SW 1271 (cell line): ENCODE measurements around the gene NAXD.
"Not testable (repeated sequence)": the region's sequence is repeated elsewhere in the genome, so short reads cannot be mapped to it uniquely, and the experiment has no call there.

Source experiments
- DNase-seq, 2 experiments: peaks; one replicate each; lab custom pipeline; 2025; lab: John Stamatoyannopoulos, UW

NAXD gene

DNA sequence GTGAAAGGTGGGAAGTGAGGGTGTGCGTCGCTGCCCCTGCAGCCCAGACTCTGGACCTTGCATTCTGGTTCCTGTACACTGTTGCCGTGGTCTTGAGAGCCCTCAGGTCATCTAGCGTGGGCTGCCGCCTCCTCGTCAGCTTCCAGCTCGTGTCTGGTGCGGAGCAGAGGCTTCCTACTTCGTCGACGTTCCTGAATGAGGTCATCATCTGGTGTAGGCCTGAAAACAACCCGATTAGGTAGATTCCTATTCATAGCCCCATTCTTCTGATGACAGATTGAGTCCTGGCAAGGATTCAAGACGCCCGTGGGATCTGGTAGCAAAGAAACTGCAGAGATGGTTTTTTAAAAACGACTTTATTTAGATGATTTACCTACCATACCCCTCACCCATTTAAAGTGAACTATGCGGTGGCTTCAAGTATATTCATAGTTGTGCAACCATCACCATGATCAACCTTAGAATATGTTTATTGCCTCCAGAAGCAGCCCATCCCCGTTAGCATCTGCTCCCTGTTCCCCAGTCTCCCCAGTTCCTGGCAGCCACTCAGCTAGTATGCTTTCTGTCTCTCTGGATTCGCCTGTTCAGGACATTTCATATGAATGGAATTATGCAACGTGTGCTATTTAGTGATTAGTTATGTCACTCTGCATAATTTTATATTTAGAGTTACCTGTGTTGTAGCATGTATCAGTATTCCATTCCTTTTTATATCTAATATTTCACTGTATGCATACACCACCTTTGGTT lies 13.8 kb downstream of the NAXD start:
- DNase-seq = no peak

DNA sequence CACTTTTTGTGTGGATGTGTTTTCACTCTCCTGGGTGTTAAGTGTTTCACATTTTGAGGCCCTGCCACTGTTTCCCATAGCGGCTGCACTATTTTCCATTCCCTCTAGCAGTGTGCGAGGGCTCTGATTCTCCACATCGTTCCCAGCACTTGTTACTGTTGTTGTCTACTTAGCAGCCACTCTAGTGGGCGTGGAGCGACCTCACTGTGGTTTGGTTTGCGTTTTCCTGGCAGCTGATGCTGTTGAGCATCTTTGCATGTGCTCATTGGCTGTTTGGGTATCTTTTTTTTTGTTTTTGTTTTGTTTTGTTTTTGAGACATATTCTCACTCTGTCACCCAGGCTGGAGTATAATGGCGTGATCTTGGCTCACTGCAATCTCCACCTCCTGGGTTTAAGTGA lies 14.4 kb downstream of the NAXD start:
- no peak for DNase-seq

DNA sequence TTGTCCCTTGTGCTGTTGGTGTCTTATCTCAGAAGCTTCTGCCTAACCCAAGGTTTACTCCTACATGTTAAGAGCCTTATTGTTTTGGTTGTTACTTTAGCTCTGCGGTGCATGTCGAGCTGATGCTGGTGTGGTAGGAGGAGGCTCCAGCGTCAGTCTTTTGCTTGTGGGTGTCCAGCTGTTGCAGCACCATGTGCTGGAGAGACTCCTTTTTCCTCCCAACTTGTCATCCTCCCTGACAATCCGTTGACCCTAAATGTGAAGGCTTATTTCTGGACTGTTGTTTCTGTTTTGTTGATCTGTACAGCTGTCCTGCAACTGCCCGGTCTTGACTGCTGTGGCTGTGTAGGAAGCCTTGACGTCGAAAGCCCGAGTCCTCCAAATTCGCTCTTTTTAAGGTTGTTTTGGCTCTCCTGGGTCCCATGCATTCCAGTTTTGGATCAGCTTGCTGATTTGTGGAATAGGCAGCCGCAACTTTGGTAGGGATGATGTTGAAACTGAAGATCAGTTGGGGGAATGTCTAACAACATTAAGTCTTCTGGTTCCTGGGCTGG lies 15.3 kb downstream of the NAXD start:
- no peak for DNase-seq

DNA sequence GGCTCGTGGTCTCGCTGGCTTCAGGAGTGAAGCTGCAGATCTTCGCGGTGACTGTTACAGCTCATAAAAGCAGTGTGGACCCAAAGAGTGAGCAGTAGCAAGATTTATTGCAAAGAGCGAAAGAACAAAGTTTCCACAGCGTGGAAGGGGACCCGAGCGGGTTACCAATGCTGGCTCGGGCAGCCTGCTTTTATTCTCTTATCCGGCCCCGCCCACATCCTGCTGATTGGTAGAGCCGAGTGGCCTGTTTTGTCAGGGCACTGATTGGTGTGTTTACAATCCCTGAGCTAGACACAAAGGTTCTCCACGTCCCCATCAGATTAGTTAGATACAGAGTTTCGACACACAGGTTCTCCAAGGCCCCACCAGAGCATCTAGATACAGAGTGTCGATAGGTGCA lies 16.9 kb downstream of the NAXD start:
- DNase-seq = not testable (repeated sequence)

DNA sequence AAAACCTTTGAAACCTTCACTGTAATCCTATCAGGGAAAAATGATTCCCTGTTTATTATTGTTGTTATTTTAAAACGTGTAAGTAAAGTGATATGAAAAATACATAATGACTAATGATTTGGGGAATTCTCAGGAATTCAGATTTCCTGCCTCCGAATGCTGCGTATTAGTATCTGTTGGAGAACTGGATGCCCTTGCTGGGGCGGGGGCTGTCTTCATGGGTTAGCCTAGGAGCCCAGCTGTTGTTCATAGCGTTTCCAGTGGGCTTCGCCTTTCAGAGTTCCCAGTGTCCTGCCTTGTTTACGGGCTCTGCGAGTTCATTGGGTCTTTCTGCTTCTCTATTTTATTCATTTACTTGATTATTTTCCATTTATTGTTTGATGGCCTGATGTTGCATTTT lies 18.4 kb downstream of the NAXD start:
- no peak for DNase-seq

DNA sequence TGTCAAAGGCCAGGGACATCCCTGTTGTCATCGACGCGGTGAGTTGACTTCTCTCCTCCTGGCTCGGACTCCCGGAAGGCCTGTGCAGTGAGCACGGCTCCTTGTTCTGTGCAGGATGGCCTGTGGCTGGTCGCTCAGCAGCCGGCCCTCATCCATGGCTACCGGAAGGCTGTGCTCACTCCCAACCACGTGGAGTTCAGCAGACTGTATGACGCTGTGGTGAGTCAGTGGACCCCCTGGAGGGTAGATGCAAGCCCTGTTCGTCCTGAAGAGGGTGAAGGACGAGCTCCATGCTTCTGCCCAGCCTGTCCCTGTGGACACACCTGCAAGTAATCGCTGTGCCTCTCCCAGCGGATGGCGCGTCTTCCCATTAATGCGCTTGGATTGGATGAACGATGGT lies 19.2 kb downstream of the NAXD start:
- DNase-seq = no peak

DNA sequence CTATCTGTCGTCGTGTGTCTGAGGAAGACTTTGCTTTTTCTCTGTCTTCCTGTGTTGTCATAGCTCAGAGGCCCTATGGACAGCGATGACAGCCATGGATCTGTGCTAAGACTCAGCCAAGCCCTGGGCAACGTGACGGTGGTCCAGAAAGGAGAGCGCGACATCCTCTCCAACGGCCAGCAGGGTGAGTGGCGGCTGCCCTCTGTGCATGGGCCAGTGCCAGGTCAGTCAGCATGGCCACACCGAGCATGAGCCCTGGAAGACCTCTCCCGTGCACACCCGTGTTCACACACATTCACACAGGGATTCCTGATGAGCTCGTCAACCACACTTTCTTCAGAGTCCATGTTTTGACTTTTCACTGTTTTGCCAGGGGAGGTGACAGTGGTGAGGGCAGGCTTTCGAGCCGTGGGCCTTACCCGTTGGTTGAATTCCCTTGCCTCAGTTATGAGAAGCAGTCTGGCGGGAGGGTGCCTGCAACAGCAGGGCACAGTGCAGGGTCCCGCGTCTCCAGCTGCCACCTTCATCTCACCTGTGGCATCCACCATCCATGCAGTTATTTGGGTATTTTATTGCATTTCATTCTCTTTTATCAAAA lies 20.2 kb downstream of the NAXD start:
- no peak for DNase-seq

DNA sequence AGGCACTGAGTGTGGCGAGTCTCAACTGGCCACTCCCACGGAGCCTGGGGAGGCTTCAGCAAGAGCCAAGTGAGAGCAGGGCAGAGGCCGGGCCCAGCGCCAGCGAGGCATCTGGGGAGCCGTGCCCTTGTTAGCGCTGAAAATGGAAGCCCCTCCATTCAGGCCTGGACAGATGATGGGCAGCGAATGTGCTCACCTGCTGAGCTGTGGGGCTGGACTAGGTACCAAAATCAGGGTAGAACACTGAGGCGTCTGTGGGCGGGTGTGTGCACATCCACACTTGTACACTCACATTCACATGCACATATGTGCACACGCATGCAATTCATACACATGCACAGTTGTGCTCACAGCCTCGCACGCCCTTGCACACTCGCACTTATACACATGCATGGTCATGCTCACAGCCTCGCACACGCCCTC lies 20.7 kb downstream of the NAXD start:
- no peak for DNase-seq

DNA sequence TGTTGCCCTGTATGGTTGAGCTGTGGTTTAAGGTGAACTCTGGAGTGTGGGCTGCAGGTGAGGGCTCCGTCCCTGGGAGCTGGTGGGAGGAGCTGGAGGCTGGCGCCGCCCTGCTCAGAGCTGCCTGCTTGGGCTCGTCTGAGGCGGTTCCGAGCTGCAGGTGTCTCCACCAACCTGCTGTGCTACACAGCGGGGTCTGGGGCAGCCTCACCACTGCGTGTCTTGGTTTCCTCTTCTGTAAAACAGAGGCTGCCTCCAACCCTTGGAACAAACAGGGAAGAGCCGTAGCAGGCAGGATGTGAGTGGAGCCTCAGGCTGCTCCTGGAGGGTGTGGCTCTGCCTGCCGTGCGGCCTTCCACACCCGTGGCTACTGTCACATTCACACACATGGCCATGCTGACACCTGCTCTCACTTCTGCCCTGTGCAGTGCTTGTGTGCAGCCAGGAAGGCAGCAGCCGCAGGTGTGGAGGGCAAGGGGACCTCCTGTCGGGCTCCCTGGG lies 21.4 kb downstream of the NAXD start:
- DNase-seq = no peak

DNA sequence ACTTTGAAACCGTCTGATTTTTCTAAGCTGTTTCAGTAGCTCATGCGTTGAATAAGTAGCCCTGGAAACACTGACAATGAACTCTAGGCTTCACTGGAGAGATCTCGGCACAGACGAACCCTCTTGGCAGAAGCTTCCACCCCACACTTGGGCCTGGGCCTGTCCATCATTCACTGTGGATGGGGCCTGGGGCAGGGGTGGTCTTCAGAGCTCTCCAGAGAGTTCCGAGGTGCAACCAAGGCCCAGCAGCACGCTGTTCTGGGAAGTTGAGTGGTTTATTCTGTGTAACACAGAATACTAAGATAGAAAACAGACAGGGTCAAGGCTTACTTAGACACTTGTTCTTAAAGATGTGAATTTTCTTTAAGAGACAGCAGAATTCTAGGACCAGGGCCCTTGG lies 21.9 kb downstream of the NAXD start:
- no peak for DNase-seq

DNA sequence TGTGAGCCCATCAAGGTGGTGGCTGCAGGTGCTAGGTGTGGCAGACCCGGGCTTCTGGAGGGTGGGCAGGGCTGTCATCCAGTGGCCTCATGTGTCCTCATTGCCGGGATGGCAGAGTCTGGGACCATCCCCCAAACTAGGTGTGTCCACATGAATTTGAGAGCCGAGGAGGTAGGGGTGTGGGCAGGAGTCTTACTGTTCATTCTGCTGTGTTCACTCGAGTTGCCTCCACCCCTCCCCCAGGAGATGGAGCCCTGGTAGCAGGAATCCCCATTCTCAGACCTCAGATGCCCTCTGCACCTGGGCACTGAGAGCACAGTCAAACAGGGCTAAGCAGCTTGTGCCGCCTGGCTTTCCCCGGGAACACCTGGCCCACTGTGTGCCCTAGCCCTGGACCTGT lies 22.4 kb downstream of the NAXD start:
- DNase-seq = no peak

DNA sequence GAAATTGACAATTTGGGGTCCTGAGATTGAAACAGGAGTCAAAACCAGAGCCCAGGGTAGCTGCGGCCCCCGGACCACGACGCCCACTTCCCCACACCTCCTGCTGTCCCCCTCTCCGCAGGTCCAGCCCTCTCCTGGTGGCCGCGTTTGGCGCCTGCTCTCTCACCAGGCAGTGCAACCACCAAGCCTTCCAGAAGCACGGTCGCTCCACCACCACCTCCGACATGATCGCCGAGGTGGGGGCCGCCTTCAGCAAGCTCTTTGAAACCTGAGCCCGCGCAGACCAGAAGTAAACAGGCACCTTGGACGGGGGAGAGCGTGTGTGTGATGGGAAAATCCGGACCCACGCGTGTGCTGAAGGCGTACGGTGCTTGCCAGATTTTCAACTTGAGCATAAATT lies 22.9 kb downstream of the NAXD start:
- no peak for DNase-seq

DNA sequence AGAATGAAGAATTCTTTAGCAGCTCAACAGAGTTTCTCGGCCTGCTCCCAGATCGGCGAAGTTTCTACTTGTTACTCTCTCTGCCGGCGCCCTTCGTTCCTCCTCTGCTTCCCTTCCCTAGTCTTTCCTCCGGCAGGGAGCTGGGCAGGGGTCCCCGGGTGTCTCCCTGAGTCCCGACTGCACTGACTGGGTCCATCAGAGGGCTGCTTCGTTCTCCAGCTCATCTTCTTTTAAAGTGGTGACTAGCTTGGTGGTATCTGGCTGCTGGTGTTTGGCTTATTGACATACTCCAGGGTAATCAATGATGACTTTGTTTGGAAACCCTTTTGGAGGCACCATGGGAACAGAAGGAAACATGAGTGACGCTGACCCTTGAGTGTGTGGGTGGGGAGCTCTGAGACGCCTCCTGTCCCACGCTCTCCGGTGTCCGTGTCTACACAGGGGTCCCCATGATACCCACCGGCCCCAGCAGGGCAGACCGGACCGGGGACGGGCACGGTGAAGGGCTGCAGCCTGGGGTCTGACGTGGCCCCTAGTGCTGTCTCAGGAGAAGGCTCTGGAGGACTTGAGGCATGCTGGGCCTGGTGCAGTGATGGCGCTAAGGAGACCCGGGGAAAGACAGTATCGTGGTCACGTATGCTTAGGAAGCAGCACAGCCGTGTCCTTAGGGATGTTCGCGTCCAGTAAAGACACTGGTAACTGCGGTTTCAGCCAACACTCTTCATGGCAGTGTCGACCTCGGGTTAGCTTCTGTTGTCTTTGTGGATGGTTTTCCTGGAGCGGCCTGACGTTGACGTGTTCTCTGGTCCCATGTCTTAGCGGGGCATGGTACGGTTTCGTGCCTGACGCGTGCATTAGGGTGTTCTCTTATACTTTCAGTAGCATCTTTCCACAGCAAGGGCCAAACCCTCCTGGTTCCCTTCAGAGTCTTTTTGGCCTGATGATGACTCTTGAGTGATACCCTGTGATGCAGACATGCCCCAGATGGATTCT lies 23.8 kb downstream of the NAXD start:
- DNase-seq = no peak

DNA sequence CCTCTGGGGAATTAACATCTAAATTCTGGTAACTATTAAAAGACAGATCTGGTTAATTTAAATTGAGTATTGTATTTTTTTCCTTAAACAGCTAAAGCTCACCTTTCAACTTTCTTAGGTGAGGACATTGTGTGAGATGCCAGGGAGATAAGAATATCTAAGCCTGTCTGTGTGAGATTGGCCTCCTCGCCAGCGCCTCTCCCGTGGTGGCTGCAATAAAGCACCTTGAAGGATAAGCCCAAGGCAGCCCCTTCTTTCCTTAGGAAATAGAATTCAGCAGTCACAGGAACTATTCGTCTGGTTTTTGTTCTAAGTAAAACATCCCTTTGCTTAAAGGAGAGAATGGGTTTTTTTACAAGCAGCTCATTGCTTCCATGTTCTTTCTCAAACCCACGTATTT lies 24.6 kb downstream of the NAXD start:
- DNase-seq = no peak

DNA sequence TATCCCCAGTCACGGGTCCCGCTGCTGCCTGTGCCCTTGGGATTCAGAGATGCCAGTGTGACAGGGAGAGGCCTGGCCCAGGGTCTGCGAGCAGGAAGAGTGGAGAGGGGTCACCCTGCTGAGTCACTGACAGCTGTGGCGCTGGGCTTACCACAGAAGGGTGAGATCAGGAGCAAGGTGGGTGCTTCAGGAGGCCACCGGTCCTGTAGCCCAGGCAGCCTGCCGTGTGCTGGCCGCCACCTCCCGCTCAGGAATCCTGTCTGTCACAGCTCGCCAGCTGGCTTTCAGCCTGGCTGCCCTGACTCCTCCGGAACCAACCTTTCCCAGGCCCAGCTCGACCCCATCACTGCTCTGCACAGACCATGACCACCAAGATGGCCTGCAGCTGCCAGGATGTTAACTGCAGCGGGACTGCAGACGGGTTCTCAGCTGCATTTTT lies 25.3 kb downstream of the NAXD start:
- DNase-seq = no peak

DNA sequence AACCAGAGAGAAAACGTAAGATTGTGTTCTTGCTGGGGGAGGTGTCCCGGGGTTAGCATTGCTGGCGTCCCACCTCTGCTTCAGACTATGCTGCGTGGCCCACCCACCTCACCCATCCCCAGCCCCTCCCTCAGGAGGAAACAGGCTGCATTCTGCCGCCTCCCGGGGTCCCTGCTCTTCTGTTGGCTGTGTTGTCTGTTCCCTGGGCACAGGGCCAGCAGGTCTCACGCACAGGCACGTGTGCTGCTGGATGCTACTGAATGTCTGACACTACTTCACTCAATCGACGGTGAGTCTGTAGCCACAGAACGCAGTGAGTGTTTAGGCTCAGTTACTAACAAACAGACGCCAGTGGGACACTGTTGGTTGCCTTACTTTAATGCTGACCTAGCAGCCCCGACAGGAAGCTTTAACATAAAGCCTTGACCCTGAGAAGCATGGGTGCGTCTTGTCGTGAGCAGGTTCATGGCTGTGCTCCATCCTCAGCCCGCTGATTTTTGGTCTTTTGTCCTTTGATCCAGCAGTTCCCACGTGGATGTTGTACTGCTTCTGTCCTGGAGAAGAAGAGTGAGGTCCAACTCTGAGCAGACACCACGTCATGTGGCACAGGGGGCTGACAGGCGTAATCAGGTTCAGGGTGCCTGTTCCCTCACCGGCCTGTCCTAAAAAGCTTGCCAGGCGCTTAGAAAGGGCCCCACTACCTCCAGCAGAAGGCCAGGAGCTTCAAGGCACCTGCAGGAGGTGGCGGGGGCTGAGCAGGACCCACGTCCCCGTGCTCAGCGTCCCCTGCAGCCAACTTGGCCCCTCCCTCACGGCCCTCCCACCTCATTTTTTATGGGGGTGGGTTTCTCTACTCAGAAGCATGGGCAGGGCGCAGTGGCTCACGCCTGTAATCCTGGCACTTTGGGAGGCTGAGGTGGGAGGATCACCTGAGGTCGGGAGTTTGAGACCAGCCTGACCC lies 26.0 kb downstream of the NAXD start:
- no peak for DNase-seq

DNA sequence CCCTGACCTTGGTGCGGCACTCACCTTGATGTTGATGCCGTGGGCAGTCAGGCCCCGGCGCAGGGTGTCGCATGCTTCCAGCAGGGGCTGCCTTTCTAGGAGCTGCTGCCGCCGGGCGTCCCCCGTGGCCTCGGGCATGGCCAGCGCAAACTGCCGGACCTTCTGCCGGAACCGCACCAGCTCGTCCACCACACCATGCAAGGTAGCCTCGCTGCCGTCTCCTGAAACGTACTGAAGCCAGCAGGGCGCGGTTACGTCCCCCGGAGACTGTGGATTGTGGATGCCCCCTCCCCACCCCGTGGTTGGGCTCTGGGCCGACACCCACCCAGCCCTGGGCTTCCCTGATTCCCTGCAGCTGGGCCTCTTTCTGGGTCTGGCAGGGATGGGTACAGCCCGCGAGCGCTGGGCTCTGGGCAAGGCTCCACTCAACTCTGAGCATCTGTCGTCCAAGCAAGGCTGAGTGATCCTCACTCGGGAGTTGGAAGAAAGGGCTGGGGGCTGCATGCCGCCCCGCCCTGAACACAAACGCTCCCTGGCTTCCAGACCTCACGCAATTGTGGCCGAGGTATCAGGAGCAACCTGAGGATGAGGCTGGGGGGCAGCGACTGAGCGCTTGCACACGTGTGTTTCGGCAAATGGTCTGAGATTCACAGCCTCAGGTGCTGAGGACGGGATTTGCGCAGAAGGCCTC lies 27.1 kb downstream of the NAXD start:
- no peak for DNase-seq

DNA sequence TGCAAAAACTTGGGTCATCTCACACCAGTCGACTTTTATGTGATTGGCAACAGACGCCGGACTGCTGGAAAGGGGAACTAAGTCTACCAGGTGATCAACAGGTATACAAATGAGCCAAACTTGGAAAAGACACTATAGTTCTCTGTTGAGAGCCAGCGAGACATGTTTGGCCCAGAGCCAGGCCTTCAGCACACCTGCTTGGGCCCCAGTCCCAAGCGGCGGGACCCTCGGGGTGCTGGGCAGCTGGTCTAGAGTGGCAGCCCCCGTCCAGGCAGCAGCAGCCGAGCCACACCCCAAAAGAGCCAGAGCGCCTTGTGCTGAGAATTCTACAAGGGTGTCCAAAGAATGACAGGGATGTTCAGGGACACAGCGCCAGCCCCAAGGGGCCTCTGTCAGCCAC lies 28.0 kb downstream of the NAXD start:
- DNase-seq = no peak

DNA sequence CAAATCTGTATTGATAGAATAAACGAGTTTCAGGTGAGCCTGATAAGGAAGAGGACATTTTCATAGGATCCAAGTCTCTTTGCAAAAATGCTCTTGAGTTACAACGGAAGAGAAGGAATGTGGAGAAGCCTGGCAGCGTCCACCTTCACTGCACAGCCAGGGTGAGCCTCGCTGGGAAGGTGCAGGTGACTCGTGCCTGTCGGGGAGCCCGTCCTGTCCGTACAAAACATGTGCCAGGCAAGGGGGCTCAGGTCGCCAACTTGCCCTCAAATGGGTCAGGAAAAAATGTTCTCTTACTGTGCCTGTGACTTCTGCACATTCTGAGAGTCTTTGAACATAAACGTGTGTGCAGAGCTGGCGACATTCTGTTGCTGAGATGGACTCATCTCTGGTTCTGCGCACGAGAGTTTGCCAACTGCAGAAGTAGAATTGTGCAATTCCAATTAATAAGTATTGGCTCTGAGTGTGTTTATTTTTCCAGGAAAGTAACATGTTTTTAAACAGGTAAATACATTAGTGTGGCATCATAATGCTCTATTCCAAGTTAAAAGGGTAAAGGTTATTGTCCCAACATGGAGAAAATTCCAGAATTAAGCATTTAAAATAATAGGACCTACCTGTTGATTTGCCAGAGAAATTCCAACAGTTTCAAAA lies 28.6 kb downstream of the NAXD start:
- no peak for DNase-seq
